ENCODE results near the gene MCC.

- TF ChIP-seq GATA2 (IDR thresholded peaks at IDR 0.05; ENCODE audit: low read depth, low read length) (no peak), GATA3 (IDR thresholded peaks at IDR 0.05; ENCODE audit: low read depth, low read length) (no peak)
These were observed 436.0 kb downstream of the MCC start for GRCh38 chr5:113052041-113052795.
